Nephron (organoid): Measurements from ENCODE around the gene MTARC1.

Source experiments
- H3K27ac Mint-ChIP-seq, 3 experiments: 2 replicates each; pipeline ENCODE4 v1.8.0; 2020; ENCODE audit warnings: mixed read lengths in 3 of 3, mild to moderate bottlenecking in 2 of 3, moderate library complexity in 1 of 3
- H3K27me3 Mint-ChIP-seq: 2 replicates; pipeline ENCODE4 v1.8.0; 2021; ENCODE audit warnings: low read depth, mild to moderate bottlenecking, moderate library complexity, mixed read lengths
- H3K36me3 Mint-ChIP-seq: 2 replicates; pipeline ENCODE4 v1.8.0; 2020; ENCODE audit warnings: low read depth, mixed read lengths
- H3K4me1 Mint-ChIP-seq: 2 replicates; pipeline ENCODE4 v1.8.0; 2020; ENCODE audit warnings: mixed read lengths
- H3K4me3 Mint-ChIP-seq, 3 experiments: 2 replicates each; pipeline ENCODE4 v1.8.0; 2020; ENCODE audit warnings: mild to moderate bottlenecking in 3 of 3, mixed read lengths in 3 of 3, moderate library complexity in 2 of 3
- H3K9me3 Mint-ChIP-seq: 2 replicates; pipeline ENCODE4 v1.8.0; 2020; ENCODE audit warnings: mixed read lengths
- TF ChIP-seq, protein P1 (sequence below), 3 experiments: fragments of 200-600 bp; sonication (generic); IDR thresholded peaks; one replicate each; pipeline ENCODE4 v1.5.0; 2021; ENCODE audit warnings: antibody characterized with exemption in 3 of 3; ENCODE audit not compliant: unreplicated experiment in 3 of 3

The MTARC1 gene

DNA sequence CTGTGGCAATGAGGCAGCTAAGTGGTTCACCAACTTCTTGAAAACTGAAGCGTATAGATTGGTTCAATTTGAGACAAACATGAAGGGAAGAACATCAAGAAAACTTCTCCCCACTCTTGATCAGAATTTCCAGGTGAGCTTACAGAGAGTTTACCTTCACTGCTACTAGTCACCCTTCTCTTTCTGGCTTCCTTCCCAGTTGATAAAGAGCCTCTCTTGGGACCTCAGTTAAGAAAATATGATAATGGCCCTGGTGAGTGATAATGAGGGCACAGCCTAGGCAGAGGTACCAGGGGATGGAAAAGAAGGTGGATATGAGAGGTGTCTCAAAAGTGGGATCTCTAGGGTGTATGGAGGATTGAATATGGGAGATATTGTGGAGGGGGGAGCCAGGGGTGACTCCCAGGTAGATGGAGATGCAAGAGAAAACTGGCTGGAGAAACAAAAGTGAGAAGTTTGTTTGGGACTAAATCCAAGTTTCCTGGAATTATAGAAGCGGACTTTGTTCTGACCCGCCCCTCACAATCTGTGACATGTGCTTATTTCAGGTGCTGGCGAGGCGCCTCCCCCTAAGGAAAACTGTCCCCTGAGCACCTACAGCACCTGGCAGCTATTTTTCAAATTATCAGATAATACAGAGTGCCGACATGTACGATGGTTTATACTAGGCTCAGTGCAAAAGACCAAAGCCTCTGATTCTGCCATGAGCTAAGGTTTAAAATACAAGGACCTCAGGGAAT lies 24.9 kb upstream of the MTARC1 start:
- H3K4me1 Mint-ChIP-seq = no peaks in the 10 kb centered on the region
- no peaks in the 10 kb centered on the region for H3K9me3 Mint-ChIP-seq
- TF ChIP-seq, protein P1, sequence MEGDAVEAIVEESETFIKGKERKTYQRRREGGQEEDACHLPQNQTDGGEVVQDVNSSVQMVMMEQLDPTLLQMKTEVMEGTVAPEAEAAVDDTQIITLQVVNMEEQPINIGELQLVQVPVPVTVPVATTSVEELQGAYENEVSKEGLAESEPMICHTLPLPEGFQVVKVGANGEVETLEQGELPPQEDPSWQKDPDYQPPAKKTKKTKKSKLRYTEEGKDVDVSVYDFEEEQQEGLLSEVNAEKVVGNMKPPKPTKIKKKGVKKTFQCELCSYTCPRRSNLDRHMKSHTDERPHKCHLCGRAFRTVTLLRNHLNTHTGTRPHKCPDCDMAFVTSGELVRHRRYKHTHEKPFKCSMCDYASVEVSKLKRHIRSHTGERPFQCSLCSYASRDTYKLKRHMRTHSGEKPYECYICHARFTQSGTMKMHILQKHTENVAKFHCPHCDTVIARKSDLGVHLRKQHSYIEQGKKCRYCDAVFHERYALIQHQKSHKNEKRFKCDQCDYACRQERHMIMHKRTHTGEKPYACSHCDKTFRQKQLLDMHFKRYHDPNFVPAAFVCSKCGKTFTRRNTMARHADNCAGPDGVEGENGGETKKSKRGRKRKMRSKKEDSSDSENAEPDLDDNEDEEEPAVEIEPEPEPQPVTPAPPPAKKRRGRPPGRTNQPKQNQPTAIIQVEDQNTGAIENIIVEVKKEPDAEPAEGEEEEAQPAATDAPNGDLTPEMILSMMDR (IDR thresholded peaks at IDR 0.05; ENCODE audit: unreplicated experiment in 3 of 3) = no peak
- peaks cover 4% of the 10 kb centered on the region for H3K27me3 Mint-ChIP-seq
- H3K4me3 Mint-ChIP-seq = no peak overlapping the region
- peaks cover 13% of the 10 kb centered on the region for H3K36me3 Mint-ChIP-seq
- H3K27ac Mint-ChIP-seq = no peak overlapping the region

DNA sequence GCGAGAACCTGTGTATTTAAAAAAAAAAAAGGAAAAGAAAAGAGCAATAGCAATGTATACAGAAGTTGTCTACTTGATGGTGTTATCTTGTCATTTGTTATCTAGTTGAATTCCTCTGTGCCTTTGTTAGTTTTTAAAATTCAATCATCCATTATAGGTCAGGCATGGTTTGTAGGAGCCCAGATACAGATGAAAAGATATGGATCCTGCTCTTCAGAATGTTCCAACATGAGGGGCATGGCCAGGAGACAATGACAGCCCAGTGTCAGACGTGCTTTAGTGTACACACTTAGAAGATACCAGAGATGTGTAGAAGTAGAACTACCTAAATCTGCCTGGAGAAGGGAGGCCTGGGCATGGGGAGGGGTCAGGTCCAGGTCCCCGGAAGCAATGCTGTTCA lies 22.0 kb upstream of the MTARC1 start:
- no peaks in the 10 kb centered on the region for H3K9me3 Mint-ChIP-seq
- peaks cover 9% of the 10 kb centered on the region for H3K4me1 Mint-ChIP-seq
- no peak overlapping the region for H3K4me3 Mint-ChIP-seq
- no peaks in the 10 kb centered on the region for H3K36me3 Mint-ChIP-seq
- H3K27ac Mint-ChIP-seq = peak overlapping the region in 1 of 3 experiments; percentile 36
- H3K27me3 Mint-ChIP-seq = no peaks in the 10 kb centered on the region
- TF ChIP-seq, protein P1 (IDR thresholded peaks at IDR 0.05; ENCODE audit: unreplicated experiment in 3 of 3) = no peak

DNA sequence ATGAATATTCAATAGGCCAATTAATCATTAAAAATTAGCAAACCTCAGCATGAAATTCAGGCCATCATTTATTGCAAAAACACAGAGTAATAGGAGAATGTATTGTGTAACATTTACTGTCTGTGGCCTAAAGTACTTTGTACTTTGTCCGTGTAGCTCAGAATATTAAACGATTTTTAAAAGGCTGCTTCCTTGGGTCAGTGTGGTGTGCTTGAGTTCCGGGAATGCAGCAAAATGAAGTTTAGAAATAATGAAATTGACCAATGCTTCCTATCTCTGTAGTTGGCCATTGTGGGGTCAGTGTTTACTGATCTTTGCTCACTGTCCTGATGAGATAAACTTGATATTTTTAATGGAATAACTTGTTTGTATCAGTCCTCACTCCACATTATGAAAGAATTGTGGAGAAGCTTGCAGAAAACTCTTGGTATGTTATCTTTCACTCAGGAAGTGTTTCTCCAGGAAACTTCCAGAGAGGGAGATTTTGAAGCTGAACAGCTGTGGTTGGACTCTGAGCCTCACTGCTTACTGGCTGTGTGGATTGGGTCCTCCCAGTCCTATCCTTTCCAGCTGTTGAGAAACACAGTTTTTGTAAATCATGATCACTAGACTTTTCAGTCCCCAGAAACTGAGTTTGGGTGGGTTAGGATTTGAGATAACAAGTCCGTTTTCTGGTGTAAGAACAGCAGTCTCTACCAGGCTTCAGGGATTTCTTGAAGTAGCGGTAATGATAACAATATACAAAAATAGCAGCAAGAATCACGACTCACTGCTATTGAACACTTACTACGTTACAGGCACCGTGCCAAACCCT lies 19.2 kb upstream of the MTARC1 start:
- H3K27ac Mint-ChIP-seq = peak overlapping the region; percentile 97 to 98 (median 98)
- no peaks in the 10 kb centered on the region for H3K36me3 Mint-ChIP-seq
- no peaks in the 10 kb centered on the region for H3K9me3 Mint-ChIP-seq
- peaks cover 9% of the 10 kb centered on the region for H3K4me1 Mint-ChIP-seq
- peak overlapping the region in 2 of 3 experiments; percentile 37 to 39 for H3K4me3 Mint-ChIP-seq
- TF ChIP-seq, protein P1 (IDR thresholded peaks at IDR 0.05; ENCODE audit: unreplicated experiment in 3 of 3) = no peak
- H3K27me3 Mint-ChIP-seq = no peaks in the 10 kb centered on the region

DNA sequence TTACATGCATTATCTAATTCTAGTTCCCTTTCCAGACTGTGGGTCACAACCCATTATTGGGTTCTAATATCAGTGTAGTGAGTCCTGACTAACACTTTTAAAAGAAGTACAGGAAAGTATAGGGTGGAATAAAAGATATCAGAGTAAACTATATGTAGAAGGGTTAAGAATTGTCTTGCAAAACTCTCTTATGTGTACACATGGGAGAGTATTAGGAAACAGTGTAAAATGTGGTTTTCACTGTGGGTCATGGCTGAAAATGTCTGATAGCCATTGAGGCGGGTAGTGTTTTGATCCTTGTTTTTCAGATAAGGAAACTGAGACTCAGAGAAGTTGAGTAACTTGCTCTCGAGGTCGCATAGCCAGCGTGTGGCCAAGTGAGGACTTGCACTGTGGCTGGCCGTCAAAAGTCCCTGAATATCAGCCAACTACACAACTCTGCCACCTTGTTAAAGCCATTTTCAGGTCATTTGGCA lies 18.5 kb upstream of the MTARC1 start:
- no peaks in the 10 kb centered on the region for H3K27me3 Mint-ChIP-seq
- no peak overlapping the region for H3K4me3 Mint-ChIP-seq
- peak overlapping the region; percentile 97 to 98 (median 98) for H3K27ac Mint-ChIP-seq
- no peaks in the 10 kb centered on the region for H3K9me3 Mint-ChIP-seq
- TF ChIP-seq, protein P1 (IDR thresholded peaks at IDR 0.05; ENCODE audit: unreplicated experiment in 3 of 3) = no peak
- H3K36me3 Mint-ChIP-seq = no peaks in the 10 kb centered on the region
- H3K4me1 Mint-ChIP-seq = peaks cover 9% of the 10 kb centered on the region

DNA sequence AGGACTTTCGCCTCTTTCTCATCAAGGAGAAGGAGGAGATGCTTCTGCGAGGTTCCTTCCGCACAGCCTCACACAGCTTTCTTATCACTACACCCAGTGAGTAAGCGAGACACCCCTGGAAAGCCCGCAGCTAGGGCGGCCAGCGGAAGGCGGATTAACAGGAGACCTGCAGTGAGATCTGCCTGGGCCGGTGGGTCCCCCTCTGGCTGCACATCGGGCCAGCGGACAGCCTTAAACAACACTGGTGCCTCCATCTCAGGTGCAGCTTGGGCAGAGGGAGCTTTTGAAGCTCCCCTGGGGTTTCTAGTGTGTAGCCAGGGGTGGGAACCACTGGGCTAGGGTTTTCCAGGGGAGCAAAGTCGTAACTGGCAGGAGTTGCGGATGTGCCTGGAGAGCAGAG lies 17.5 kb upstream of the MTARC1 start:
- TF ChIP-seq, protein P1 (IDR thresholded peaks at IDR 0.05; ENCODE audit: unreplicated experiment in 3 of 3) = no peak
- H3K27ac Mint-ChIP-seq = no peak overlapping the region
- no peaks in the 10 kb centered on the region for H3K36me3 Mint-ChIP-seq
- H3K27me3 Mint-ChIP-seq = no peaks in the 10 kb centered on the region
- no peak overlapping the region for H3K4me3 Mint-ChIP-seq
- H3K9me3 Mint-ChIP-seq = no peaks in the 10 kb centered on the region
- H3K4me1 Mint-ChIP-seq = peaks cover 9% of the 10 kb centered on the region
